Midbrain (tissue), 1 donor: ENCODE data around the gene PEX13.
"Not testable (repeated sequence)": the region's sequence is repeated elsewhere in the genome, so short reads cannot be mapped to it uniquely, and the experiment has no call there.

Source experiments
- DNase-seq: peaks from one replicate; lab custom pipeline; 2025; lab: John Stamatoyannopoulos, UW

Gene PEX13

GRCh38 chr2:61009355-61009754 is 8.2 kb upstream of the PEX13 start:
- DNase-seq: no peak

GRCh38 chr2:61011678-61012077 is 5.8 kb upstream of the PEX13 start:
- DNase-seq: no peak

GRCh38 chr2:61012303-61012702 is 5.2 kb upstream of the PEX13 start:
- not testable (repeated sequence) for DNase-seq

GRCh38 chr2:61013382-61013781 is 4.1 kb upstream of the PEX13 start:
- DNase-seq: no peak

- DNase-seq: no peak
Observed at GRCh38 chr2:61014763-61015162, 2.8 kb upstream of the PEX13 start.

GRCh38 chr2:61015976-61016375 is 1.5 kb upstream of the PEX13 start:
- no peak for DNase-seq

- peak; percentile 38 for DNase-seq
Observed at GRCh38 chr2:61016392-61017002, 1.0 kb upstream of the PEX13 start.

- peak; percentile 94 for DNase-seq
Observed at GRCh38 chr2:61017003-61017555, 441 bp upstream of the PEX13 start.

- no peak for DNase-seq
Observed at GRCh38 chr2:61018318-61018755, 817 bp downstream of the PEX13 start.

- no peak for DNase-seq
Observed at GRCh38 chr2:61018798-61019197, 1.3 kb downstream of the PEX13 start.

- DNase-seq: no peak
Observed at GRCh38 chr2:61021228-61021660, 3.7 kb downstream of the PEX13 start.

GRCh38 chr2:61023670-61024069 is 6.2 kb downstream of the PEX13 start:
- DNase-seq: no peak

GRCh38 chr2:61029533-61029932 is 12.0 kb downstream of the PEX13 start:
- no peak for DNase-seq

- not testable (repeated sequence) for DNase-seq
Observed at GRCh38 chr2:61034592-61034991, 17.1 kb downstream of the PEX13 start.

- DNase-seq: not testable (repeated sequence)
Observed at GRCh38 chr2:61036643-61037042, 19.1 kb downstream of the PEX13 start.

GRCh38 chr2:61042807-61043206 is 25.3 kb downstream of the PEX13 start:
- DNase-seq: no peak

GRCh38 chr2:61044636-61045035 is 27.1 kb downstream of the PEX13 start:
- DNase-seq: no peak

- no peak for DNase-seq
Observed at GRCh38 chr2:61045226-61045625, 27.7 kb downstream of the PEX13 start.

GRCh38 chr2:61045999-61046398 is 28.5 kb downstream of the PEX13 start:
- DNase-seq: no peak

GRCh38 chr2:61055557-61055956 is 38.0 kb downstream of the PEX13 start:
- no peak for DNase-seq

- no peak for DNase-seq
Observed at GRCh38 chr2:61057562-61057961, 40.0 kb downstream of the PEX13 start.

GRCh38 chr2:61059382-61059781 is 41.9 kb downstream of the PEX13 start:
- no peak for DNase-seq

GRCh38 chr2:61065714-61066709 is 48.5 kb downstream of the PEX13 start, which contains the start of gene SANBR:
Gene SANBR (plus strand): TSS chr2:61065871. CDS start chr2:61070351, 4,480 bp downstream.
- DNase-seq: peak; percentile 92
